Measurements from ENCODE around the gene GPHB5.
"Not testable (repeated sequence)": the region's sequence is repeated elsewhere in the genome, so short reads cannot be mapped to it uniquely, and the experiment has no call there.

Gene GPHB5

GRCh38 chr14:63292805-63293204 is 25.9 kb downstream of the GPHB5 start:
- no peak for DNase-seq

- DNase-seq, result no peak
Measured at GRCh38 chr14:63290741-63291430, 27.8 kb downstream of the GPHB5 start.

DNA sequence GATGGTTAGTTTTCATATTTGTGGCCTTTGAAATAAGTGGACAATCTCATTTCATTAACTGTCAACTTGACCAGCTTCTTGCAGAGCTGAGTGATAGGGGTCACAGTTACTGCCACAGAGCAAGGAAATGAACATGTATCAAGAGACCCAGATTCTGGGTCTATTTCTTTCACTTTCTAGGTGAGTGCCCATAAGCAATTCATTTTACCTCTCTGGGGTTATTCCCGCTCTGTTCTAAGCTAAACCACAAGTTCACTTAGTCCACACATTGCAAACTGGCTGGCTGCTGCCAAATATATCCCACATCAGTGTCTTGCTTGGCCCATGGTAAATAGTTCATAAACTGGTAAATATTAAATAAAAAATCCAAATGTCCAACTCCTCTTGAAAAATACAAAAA is 29.9 kb downstream of the GPHB5 start:
- no peak for DNase-seq

GRCh38 chr14:63287666-63288483 is 30.9 kb downstream of the GPHB5 start:
- no peak for DNase-seq

DNA sequence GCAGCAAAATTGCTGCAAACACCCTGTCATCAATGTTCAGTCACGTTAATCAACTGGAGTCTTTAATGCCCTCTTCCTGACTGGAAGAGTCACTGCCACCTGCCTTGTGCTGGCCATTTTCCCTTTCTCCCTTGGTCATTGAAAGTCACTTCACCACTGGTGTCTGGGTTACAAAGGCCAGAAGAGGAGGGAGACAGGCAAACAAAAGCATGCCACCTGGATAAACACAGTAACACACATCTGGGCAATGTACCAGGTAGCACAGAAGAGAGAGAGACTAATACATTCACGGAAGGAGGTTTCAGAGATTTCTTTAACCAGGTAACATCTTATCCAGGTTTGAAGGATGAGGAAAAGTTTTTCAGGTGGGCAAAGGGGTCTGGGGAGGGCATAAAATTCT is 32.7 kb downstream of the GPHB5 start:
- no peak for DNase-seq

GRCh38 chr14:63283884-63284248 is 34.9 kb downstream of the GPHB5 start:
- DNase-seq, result no peak

DNA sequence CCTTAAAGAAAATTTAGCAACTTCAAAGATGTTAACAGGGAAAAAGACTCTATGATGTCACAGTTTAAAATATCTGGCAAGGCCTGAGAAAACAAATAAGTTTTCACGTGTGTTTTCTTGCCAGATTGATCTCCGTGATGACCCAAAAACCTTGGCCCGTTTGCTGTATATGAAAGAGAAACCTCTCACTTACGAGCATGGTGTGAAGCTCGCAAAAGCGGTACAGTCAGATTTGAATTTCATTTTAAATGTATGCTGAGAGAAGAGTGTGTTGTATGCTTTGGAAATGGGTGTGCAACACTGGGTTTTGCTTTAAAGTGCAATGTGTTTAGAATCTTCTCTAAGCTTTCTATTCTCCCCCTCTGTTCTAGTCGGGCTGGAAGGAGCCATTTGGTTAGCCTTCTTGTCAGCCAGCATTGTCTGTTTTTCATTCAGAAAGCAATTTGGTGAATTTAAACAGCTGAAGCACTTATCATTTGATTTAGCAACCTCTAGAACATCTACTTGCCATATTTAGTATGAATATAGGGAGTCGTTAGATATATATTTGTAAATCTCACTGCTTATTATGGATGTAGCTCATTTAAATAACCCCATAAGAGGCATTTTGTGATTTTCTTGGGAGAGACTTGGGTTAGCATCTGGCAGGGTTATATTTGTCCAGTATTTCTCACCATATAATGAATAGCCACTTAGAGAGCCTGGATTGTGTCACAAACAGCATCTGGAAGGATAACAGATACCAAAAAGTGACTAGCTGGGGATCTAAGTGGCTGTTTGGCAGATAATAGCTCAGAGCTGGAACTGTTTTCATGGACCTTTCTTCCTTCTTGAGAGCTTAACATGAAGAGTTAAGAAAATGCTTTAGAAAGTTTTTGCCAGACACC is 35.5 kb downstream of the GPHB5 start:
- no peak for DNase-seq

- DNase-seq, result not testable (repeated sequence)
Measured at GRCh38 chr14:63279933-63280332, 38.8 kb downstream of the GPHB5 start.

DNA sequence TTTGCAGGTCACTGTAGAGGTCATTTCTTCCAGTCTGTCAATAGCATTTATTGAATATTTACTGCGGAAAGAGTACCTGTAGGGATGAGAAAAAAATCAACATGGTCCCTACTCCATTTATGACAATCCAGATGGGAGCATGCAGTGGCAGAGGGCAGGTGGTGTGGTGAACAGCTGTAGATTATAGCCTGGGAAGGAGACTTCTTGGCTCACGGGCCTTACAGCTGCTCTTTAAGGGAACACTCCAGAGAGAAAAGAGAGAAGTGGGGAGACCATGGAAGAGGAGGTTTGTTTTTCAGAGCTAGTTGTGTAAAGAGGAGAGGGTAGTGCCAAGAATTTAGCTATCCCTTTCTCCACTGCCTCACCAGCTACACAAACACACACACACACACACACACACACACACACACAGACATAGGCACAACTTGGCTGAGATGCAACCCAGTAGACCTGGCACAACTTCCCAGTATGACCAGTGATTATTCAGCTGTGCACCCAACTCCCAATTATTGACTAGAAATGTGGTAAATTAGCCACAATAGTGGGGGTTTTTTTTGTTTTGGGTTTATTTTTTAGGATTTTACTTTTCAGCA is 41.0 kb downstream of the GPHB5 start:
- no peak for DNase-seq

GRCh38 chr14:63276492-63277342 is 42.0 kb downstream of the GPHB5 start:
- DNase-seq, result no peak

- DNase-seq, result no peak
Measured at GRCh38 chr14:63276016-63276415, 42.7 kb downstream of the GPHB5 start.

- DNase-seq, result no peak
Measured at GRCh38 chr14:63275611-63276010, 43.1 kb downstream of the GPHB5 start.

DNA sequence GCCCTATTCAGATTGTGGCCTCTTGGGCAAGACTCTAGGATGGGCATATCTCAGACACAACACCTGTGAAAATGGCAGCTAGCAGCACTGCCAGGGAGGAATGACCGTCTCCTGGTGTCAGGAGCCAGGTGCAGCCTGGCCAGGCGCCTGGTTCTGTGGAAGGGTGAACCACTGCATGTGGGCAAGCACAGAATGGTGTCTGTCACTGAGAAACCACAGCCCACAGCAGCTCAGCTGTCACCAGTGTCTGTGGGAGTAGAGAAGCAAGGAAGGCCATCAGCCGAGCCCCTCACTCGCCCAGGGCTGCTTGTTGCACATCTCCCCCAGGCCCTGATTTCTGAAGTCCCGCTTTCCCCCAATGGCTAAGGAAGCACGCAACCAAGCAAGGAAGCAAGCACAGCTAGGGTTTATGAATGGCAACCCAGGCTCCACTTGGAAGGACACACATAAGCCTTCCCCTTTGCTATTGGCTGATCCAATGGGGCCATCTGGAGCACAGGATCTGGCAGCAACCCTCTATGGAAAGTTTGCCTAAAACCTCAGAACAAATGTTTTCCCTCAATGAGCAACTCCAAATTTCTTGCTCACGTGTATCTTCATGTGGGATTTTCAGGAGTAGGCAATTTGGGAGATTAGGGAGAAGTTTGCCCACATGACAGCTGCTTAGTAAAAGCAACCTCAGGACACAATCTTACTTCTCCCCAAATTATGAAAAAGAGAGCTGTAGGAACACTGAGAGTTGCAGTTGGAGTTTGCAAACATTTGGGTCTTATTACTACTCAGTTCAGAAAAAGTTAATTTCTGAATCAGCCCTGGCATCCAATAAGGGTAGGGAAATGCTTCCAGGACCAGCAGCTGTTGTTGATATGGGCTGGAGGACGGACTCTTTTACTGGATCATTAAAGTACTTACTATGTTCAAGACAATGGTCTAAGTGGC is 44.7 kb downstream of the GPHB5 start:
- DNase-seq, result no peak

DNA sequence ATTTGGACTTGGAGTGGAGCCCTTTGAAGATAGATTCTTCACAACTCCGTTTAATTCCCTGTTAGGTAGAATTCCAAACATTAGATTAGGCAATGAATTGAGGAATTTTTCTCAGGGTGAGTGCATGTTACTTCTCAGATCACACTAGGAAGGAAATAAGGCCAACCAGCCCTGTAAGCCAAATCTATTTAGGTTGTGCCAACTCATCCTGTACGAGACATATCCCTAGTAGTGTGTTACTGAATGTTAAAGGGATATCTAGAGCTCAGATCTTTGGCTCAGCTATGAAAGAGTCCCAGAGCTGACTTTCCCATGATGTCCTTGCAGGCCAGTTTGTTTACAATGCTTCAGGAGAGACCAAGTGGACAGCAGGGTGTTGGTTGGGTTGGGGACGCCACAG is 45.6 kb downstream of the GPHB5 start:
- DNase-seq, result no peak

- DNase-seq, result no peak
Measured at GRCh38 chr14:63269561-63270225, 49.0 kb downstream of the GPHB5 start.

DNA sequence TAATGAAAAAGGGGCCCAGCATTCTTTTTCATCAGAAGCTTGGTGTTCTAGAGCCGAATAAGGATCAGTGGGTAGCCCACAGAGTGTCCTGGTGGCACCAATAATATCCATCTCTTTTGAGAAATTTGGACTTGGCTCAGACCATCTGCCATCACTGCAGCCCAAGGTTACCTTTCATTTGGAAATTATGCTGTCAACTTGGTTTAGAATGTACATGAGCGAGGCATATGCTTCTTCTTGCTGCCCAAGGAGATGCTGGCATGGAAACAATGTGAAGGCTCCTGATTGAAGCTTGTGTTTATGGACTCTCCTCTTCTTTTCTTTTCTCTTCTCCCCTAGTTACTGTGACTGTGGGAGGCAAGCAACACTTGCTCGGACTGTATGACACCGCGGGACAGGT is 50.0 kb downstream of the GPHB5 start:
- no peak for DNase-seq

GRCh38 chr14:63267171-63267570 is 51.6 kb downstream of the GPHB5 start:
- no peak for DNase-seq

- no peak for DNase-seq
Measured at GRCh38 chr14:63266106-63266505, 52.6 kb downstream of the GPHB5 start.

Measured in stimulated activated naive CD4-positive, alpha-beta T cell treated with Interleukin-2 at 50 U/mL for 16 hours (primary cell).